SHP77 treated with DMSO at 0.1 percent for 48 hours (cell line): ENCODE results near the gene COX8A.
A peak's percentile ranks its signal among the peaks of the same experiment; 100 is the strongest.
"Not testable (repeated sequence)": the region's sequence is repeated elsewhere in the genome, so short reads cannot be mapped to it uniquely, and the experiment has no call there.

Experiments
- DNase-seq: peaks from one replicate; lab custom pipeline; 2025; lab: John Stamatoyannopoulos, UW

COX8A gene

GRCh38 chr11:63969461-63969860 is 5.0 kb upstream of the COX8A start:
- DNase-seq = no peak

GRCh38 chr11:63970902-63971301 is 3.5 kb upstream of the COX8A start:
- no peak for DNase-seq

- not testable (repeated sequence) for DNase-seq
These were observed 535 bp upstream of the COX8A start for GRCh38 chr11:63973912-63974258.

DNA sequence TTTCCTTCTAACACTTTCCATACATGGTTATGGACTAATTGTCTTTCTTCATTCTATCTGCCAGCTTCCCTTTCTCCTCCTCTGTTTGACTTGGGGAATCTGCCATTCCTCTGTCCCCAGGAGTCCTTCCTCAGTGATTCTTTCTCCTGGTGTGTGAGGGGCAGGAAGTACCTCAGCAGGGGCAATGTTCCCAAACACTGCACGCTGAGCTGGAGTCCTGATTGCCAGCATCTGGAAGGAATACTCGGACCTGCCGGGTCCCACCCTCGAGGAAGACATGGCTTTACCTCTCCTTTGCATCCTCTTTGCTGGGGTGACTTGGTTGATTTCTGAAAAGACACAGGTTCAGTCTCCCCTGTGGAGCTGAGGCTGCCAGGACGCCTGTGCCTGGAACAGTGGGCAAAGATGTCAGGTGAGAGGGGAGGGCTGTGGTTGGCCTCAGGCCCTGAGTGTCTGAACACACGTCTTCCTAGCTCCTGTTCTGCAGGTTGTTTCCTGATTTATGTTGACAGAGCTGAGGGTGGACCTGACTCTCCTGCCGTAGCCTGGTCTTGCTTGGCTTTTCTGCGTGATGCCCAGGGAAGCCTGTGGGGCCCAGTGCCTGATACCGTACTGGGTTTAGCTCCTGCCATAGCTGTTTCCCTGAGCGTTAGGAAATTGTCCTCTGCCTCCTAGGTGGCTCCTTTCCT is 4.3 kb downstream of the COX8A start:
- DNase-seq = no peak

- no peak for DNase-seq
These were observed 5.0 kb downstream of the COX8A start for GRCh38 chr11:63979426-63979825.

DNA sequence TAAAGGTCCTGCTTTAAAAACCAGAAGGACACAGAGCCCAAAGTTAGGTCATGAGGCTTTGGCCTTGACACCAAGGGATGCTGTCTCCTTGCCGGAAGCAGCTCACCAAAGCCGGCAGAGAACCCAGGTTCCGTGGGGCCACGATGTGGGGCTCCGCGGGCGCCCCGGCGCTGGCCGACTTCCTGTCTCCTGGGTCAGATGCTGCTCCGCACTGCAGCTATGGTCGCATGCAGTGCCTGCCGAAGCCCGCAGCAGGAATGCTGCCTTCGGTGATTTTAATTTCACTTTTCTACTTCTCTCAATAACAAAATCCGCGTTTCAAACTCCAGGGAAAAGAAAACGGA is 11.4 kb downstream of the COX8A start:
- DNase-seq = no peak

- peak; percentile 84 for DNase-seq
These were observed 11.9 kb downstream of the COX8A start, which contains the start of gene OTUB1 for GRCh38 chr11:63986156-63986931. Gene OTUB1 (plus strand): TSS chr11:63986438. CDS start chr11:63986457, 19 bp downstream.

DNA sequence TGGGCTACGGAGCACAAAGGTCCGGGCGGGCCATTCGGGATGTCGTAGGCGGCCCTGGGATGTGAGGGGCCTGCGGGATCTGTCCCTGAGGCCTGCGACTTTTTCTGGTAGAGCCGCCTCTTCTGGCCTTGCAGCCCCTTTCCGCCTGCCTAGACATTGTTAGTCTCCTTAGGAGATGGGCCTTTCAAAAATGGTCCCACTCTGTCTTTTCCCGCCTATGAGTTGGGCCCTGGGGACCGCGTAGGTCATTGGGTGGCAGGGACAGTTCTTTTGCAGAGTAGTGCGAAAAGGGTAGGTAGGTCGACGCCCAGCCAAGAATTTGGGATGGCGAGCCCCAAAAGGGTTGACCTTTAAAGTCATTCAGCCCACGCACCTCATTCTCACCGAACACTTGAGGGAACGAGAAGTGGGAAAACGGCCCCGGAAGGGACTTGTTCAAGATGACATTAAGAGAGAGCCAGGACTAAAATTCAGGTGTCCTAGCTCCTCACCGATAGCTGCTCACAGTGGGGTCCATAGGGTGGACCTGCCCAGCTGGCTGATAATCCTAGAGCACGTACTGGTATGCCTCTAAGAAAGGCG is 12.6 kb downstream of the COX8A start:
- no peak for DNase-seq

DNA sequence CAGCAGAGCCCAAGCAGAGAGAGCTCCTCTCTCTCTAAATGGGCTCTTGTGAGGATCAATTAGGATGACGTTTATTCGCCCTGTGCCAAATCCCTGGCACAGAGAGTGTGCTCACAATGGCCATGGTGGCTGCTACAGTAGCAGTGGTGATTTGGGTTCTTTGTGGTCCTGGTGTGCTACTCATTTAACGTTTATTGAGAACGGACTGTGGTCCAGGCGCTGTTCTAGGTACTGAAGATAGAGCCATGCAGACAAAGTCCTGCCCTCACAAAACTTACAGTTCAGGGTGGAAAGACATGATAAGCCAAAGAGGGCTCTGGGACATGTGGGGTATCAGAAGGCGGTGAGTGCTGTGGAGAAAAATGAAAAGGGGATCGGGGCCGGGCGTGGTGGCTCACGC is 17.1 kb downstream of the COX8A start:
- no peak for DNase-seq

DNA sequence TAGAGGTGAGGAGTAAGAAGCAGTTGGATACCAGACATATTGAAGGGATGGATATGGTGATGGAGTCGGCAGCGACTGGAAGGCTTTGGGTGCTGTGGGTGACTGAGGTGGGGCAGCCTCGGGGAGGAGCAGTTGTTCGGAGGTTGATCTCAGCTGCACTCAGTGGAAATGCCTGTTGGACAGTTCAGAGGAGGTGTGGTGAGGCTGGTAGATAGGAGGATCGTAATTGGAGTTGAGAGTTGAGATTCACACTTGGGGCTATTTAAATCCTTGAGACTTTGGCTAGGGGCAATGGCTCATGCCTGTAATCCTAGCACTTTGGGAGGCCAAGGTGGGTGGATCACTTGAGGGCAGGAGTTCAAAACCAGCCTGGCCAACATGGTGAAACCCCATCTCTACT is 18.7 kb downstream of the COX8A start:
- DNase-seq = no peak

- no peak for DNase-seq
These were observed 19.6 kb downstream of the COX8A start for GRCh38 chr11:63993993-63994392.

- DNase-seq = no peak
These were observed 22.1 kb downstream of the COX8A start for GRCh38 chr11:63996512-63996911.

- no peak for DNase-seq
These were observed 22.8 kb downstream of the COX8A start for GRCh38 chr11:63997104-63997700.

DNA sequence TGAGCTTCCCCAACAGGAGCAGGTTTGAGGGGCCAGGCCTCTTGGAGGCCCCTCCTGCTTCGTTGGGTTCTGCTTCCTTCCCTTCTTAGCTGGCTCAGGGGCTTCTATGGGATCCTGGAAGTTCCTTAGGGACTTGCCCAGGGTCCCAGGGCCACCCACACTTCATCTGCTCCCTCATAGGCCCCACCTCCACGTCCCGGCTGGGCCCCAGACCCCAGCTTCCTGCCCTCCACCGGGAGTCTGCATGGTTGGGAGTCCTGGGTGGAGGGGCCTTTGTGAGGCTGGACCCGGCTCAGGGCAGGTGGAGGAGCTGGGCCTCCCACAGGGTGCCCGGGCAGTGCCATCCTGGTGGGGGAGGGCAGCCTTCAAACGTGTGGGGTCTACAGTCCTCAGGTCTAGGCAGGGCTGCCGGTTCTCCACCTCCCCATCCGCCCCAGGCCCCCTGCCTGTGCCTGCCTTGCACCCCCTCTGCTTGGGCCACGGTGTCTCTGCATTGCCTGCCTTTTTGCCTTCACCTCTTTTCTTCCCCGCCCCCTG is 23.4 kb downstream of the COX8A start:
- DNase-seq = no peak

DNA sequence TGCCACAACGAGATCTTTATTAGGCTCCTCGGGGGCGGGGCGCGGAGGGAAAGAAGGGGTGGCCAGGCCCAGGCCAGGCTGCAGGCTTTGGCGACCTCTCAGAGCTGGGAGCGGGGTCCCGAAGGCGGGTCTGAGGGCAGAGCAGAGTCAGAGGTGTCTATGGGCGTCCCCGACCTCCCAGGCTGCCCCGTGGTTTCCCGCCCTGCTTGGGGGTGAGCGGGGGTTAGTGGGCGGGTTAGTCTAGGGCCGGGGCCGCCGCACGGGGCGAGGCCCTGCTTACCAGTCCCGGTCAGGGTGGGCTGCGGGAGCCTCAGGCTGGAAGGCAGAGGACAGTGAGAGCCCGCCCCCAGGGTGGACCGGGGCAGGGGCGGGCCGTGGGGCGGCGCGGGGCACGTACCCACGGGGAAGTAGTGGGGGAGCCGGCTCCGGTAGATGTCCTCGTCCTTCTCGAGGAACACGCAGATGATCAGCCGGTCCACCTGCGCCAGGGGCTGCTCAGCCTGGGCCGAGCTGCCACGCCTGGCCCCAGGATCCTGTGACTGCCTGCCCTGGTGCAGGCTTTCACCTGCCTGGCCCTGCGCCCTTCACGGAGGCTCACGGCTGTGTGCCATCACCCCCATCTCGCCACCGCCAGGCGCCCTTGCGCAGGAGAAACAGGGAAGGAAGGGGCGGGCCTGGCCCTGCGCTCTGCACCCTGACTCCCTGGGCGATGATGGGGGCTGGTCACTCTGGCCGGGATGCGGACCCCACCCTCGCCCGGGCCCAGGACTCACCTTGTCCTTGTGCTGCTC is 24.3 kb downstream of the COX8A start:
- no peak for DNase-seq

GRCh38 chr11:63999349-64000025 is 25.1 kb downstream of the COX8A start:
- DNase-seq = no peak

DNA sequence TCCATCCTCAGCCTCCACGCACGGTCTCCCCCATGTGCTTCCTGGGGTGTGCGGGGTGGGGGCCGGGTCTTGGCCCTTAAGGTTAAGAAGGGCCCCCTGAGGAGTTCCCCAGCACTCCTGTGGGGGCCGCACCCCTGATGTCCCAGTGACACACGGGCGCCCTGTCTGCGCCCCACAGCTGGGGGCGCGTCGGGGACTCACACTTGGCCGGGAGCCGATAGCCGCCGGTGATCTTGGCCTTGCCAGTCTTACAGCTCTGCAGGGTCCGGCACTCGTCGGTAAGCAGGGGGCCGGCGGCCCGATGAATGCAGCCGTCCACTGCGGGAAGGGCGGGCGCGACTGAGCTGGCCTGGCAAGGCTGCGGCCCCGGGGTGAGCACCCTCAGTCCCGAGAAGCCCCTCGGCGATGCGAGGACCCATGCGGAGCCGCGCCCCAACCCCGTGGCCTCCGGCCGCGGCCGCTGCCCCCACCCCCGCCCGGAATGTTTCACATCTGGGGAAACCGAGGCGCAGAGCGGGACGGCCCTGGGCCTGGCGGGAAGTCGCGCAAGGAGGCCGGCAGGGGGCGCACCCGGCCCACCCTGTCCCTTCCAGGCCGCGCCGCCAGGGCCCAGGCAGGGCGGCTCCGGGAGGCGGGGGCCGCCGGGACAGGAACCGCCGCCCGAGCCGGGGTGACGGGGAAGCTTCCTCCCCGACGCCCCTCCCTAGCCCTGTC is 25.8 kb downstream of the COX8A start:
- DNase-seq = no peak

DNA sequence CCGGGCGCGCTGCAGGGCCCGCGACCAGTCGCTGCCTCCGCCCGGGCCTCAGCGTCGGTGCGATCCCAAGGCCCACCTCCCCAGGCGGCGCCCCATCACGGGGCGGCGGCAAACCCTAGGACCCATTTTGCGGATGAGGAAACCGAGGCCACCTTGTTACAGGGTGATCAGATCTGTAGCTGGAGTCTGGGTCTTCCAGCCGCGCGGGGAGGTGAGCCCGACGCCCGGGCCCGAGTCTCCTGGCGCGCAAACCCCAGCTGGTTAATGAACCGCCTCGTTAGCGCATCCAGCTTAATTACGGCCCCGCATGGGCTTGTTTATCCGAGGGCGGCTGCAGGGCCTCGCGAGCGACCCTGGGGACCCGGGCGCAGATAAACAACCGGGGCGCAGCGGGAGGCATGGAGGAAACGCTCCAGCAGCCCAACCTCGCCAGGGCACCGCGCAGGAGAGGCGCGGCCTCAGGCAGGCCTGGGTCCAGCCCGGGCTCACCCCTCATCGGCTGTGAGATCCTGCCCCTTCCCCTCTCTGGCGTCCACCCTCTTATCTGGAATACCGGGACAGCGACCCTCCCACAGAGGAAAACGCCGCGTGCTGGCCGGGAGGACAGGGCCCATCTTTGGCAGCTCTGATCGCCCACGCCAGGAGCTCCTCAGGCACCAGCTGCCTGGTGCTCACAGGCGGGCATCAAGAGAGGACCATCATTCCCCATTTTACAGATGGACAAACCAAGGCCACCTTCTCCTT is 26.5 kb downstream of the COX8A start:
- no peak for DNase-seq

DNA sequence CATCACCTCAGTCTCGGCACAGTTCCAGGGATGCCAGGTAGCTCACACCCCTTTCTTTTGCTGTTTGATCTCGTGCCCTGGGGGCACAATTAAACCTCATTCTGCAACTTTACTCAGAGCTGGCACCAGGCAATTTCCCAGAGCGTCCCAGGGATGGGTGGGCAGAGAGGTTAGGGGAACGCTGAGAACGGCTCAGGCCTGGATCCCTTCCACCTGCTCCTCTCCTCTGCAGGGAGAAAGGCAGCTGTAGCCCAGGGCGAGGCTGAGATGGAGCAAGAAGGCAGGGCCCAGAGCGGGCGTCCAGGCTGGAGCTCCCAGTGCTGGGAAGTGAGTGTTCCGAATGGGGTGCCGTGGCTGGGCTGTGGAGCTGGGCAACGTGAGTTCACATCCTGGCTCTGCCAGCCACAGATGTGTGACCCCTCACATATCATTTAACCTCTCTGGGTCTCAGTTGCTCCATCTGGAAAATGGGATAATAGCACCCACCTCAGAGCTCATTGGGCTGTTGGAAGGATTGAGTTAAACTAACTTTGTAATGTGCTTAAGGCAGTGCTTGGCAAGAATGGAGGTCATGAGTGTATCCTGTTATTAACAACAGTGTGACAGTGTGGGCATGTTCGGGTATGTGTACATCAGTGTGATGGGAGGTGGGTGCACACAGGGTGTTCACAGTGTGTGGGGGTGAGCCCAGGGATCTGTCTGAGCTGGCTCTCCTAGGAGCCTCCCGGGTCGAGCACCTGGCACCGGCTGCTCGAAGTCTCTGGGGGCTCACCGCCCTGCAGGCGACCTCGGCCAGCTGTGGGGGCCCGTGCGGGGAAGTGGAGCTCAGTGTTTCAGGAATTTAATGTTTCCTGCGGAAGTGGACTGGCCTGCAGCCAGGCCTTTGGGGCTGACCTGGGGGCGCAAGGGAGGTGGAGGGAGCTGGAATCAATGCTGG is 27.3 kb downstream of the COX8A start:
- no peak for DNase-seq
